ENCODE measurements around the gene CRBN.

DNA sequence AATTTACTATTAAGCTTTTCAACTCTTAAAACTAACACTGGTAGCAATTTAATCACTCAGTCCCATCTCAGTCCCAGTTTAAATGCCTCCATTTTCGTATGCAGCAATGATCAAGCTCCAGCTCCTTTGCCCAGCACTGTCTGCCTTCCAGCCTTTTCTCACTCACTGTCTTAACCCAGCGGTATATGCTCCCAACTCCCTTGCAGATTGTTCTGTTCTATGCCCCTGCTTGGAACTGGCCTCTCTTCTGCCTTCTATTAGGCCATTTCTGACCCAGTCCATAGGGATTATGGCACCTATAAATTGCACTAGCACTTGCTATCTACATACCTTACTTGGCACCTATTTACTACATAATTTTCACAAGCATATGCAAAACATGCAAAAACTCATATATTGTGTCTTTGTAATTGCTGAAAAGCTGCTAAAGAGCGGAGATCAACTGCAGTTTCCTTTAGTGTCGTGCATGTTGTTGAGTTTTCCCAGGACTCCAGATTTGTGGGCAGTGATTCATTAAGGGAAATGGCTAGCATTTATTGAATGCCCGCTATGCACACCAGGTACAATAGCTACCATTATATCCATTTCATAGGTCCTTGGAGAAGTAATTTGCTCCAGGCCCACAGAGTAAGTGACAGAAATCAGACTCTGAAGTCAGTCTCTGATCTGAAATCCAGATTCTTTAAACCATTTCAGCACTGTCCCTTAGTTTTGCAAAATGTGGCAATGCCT lies 24.4 kb downstream of the CRBN start:
- TF ChIP-seq POLR2A (IDR thresholded peaks at IDR 0.05) = no peak
- TF ChIP-seq CTCF (IDR thresholded peaks at IDR 0.05) = no peak
